HG02852 (cell line): Measurements from ENCODE around the gene ACTL8.

Experiments used
- ATAC-seq: cut with Tn5 transposase; IDR thresholded peaks from one replicate; pipeline ENCODE4 v1.9.1; 2021; ENCODE audit warnings: mild to moderate bottlenecking, moderate library complexity; ENCODE audit not compliant: unreplicated experiment

ACTL8 gene

GRCh38 chr1:17768651-17769241, 13.6 kb downstream of the ACTL8 start:
- ATAC-seq, result no peak

- no peak for ATAC-seq
These were observed 15.8 kb downstream of the ACTL8 start for GRCh38 chr1:17770983-17771382.

- ATAC-seq, result no peak
These were observed 17.6 kb downstream of the ACTL8 start for GRCh38 chr1:17772615-17773212.

DNA sequence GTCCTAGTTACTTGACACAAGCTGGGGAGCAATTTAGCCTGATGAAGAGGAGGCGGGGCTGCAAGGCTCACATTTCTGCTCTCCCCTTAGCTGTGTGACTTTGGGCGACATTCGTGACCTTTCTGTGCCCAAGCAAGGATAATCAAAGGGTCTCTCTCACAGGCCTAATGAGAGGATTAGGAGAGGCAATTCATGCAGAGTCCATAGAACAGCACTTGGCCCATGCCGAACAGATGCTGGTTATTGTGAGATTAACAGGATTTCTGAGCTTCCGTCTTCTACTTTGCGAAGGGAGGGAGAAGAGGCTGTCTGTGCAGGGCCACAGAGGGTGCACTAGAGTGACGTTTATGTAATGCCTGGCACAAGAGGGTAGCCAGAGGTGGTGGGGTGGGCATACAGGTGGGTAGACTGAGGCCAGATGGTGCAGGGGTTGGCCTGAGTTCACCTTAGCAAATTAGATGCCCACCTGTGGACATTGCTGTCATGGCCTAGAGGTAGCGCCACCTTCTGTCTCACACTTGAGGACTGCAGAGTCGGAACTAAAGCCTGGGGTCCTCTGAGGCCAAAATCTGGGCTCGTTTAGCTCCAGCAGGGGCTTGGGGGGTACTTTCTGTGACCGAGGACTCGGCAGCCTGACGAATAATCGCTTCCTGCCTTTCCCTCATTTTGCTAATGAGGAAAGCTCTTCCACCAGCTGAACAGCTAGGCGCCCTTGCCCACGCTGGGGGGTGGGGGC, 18.6 kb downstream of the ACTL8 start:
- no peak for ATAC-seq

- ATAC-seq, result no peak
These were observed 19.3 kb downstream of the ACTL8 start for GRCh38 chr1:17774452-17774851.

DNA sequence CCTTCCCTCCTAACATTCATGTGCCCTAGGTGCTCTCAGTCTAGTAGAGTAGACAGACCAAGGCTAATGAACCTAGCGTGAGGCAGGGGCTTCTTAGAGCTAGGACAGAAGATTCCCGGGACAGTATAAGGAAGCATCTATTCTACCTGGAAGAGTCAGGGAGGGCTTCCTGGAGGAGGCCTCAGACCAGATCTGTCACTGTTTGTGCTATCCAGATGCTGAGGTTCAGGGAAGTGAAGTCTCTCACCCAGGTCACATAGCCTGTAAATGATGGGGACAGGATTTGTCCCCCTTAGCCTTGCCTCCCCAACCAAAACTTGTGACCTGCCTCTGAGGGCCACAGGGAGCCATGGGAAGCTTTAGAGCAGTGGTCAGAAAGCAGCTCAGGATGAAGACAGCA, 20.7 kb downstream of the ACTL8 start:
- no peak for ATAC-seq

DNA sequence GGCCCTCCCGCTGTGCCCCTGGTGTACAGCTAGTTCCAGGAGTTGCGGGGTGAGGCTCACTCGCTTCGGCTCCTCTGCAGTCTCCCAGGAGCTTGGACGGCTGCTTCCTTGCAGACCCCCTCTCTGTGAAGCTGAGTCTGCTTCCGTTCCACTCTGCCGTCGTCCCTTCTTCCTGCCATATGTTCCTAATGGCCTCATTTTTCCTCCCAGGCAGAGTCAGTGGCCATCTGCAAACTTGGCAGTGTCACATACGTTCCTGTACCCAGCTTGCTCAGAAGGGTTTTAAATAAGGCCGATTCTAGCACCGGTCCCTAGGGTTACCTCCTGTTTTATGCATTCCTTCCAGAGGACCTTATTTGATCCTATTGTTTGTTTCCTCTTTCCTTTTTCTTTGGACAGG, 21.3 kb downstream of the ACTL8 start:
- ATAC-seq, result no peak

DNA sequence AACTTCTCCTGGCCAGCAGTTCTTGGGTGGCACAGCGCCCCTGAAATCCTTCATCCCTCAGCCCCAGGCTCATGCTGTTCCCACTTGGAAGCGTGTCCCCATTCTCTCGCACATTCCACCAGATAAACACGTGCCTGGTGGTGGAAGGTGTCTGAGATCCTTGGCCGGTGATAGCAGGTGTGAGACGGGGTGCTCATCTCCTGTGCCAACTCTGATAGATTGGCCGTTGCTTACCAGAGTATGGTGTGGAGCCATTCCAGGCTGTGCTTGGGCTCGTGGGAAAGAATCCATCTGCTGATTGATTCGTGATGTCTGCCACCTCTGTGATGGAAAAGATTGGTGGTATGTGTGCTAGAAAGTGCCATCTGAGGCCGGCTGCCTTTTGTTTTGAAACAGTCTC, 22.2 kb downstream of the ACTL8 start:
- no peak for ATAC-seq

GRCh38 chr1:17777818-17778217, 22.7 kb downstream of the ACTL8 start:
- ATAC-seq, result no peak

GRCh38 chr1:17780916-17781315, 25.8 kb downstream of the ACTL8 start:
- ATAC-seq, result no peak

GRCh38 chr1:17789926-17790325, 34.8 kb downstream of the ACTL8 start:
- no peak for ATAC-seq

DNA sequence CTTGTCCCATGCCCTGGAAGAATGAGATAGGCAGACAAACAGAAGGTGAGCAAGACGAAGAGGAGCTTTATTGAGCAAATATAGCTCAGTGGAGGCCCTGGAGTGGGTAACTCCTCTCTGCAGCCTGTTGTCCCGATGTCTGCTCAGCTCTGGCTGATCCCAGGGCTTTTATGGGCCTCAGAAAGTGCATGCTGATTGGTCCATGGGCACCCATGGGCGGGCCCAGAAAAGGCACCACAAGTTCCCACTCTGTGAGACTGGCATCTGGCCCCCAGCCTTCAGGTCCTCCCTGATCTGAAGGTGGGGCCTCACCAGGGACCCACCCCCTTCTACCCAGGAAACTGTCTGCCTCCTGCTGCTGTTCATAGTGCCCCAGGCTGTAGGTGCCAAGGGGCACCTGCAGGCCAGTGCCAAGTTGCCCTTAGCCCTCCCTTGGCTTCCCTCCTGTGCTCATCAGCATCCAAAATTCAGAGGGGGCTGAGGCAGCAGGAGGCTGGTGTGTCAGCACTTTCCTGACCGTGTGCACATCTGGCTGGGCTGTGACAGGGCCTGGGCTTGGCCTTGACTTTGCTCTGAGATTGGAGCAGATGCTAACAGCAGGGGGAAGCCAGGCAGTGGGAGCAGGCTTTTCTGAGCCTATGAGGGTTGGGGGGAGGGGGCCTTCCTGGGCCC, 35.4 kb downstream of the ACTL8 start:
- ATAC-seq, result no peak

DNA sequence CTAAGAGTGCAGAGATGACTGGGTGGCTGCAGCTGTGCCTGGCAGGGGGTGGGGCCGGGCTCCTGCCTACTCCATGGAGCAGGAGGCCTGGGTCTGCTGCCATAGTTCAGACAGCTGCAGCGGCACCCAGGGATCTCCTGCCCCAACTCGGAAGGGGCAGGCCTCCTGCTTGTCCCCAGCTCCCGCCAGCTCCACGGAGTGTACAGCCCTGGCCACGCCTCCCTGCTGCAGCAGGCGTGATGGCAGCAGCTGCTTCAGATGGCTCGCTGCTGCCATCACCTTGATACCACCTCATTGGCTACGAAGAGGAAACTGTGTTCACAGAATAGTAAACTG, 35.9 kb downstream of the ACTL8 start:
- ATAC-seq, result no peak

DNA sequence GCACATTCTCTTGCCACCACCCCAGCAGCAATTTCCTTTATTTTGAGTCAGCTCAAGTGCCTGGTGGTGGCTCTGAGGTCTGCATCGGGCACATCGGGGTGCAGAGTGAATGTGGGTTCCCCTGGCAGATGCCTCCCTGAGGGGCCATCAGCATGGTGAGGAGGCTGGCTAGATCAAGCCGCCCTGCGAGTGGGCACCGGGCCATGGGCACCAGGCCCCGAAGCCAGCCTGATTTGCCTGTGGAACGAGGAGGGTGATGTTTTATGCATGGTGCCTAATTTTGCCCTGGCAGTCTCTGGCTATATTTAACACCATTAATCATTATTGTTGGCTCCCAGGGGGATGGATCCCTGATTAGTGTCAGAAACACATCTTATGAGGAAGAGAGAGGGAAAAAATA, 36.3 kb downstream of the ACTL8 start:
- ATAC-seq, result no peak

DNA sequence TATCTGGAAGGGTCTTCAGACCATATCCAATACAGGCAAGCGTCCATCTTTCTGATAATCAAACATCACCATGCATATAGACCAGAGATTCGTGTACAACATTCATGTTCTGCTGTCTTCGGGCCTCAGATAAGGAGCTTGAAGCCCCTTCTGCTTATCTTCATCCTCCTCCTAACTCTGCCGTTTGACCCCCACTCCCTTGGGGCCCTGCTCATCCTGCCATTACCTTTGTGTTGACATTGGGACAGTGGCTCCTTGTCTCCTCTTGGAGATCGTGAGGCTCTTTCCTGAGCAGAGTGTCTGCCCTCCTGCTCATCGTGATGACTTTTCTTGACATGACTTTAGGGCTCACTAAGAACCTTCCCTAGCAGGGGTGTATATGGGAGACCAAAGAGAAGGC, 37.3 kb downstream of the ACTL8 start:
- ATAC-seq, result no peak

- ATAC-seq, result no peak
These were observed 40.1 kb downstream of the ACTL8 start for GRCh38 chr1:17795081-17795809.

DNA sequence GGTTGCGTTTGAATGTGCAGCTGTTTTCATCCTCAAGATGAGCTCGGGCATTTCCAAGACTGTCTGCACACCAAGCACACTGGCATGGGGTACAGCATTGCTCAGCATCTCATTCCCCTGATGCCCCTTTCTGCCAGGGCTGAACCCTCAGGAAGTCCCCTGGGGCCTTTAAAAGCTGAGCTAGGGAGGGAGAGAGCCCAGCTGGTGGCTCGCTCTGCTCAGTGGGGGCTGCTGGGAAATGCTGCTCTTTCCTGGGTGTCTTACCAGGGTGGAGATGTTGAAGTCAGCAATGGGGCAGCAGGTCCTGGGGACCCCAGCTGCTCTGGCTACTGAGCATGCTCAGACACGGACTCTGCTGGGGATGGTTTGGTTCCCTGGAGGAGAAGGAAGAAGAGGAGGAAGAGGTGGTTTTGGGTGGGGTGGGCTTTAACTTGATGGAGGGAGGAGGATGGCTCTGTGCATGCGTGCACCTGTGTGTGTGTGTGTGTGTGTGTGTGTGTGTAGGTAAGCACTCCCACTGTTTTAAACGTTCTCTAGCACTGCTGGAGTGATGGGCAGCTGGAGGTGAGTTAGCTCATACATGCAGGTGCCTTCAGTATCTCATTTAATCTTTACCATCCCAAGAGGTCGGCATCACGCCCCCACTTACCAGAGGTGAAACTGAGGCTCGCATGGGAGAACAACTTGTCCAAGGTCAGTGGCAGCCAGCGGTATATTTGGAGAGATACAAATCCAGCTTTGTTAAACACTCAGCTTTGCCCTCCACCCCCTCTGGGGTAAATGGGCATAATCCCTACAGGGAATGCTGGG, 40.9 kb downstream of the ACTL8 start:
- no peak for ATAC-seq

DNA sequence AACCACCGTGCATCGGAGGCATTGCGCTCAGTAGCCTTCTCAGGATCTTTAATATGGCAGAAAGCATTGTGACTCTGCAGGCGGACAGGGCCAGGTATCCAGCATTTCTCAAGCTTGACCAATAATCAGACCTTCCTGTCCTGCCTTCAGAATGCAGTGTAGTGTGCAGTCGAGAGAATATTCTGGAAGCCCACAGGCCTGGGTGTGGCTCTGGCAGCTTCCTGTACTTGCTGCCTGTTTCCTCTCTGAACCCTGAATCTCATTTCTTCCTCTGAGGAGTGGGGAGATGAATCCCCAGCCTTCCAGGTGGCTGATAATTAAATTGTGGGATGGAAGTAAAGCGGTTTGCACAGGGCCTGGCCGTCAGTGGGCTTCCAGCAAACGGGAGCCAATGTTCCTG, 42.3 kb downstream of the ACTL8 start:
- ATAC-seq, result no peak

DNA sequence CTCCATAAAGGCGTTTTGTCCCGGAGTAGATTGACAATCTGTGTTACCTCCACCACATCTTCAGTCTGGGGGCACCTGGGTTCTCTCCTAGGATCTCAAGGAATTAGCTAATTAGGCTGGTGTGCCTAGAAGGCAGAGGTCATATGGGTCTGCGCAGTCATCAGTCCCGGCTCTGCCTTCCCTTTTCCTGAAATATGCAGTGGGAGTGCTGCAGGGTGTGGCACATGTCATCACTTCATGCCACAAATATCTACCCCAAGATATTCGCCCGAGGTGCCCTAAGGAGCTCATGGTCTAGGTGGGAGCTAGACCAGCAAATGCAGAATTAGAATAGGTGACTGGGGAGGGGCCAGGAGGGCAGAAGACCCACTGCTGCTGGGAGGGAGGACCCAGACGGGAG, 42.9 kb downstream of the ACTL8 start:
- ATAC-seq, result no peak

DNA sequence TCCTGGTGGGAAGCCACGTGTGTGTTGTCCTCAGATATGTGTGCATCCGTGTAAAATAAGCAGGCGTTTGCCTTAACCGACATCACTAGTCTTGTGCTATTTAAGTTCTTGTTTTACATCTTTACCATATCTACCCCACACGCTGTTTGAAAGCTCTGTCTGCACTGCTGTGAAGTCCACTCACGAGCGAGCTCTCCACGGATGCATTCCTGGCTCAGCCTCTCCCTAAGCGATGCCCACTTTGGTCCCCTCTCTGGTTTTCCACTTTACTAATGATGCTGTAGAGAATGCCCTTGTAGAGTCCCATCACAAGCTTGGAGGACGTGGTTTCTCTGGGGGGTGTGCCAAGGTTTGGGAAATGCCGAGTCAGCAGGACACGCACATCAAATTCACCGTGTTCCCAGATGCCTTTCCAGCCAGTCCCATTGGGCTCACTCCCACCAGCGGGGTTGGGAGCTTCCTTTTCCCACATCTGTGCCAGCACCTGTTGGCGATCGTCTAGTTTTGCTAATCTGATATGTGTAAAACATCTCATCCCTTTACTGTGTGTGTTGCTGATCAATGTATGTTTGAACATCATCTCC, 43.8 kb downstream of the ACTL8 start:
- no peak for ATAC-seq
